Testis (tissue), 2 donors: ENCODE results near the gene P2RX6.

Experiments
- POLR2A ChIP-seq: fragments of 450-650 bp; IDR thresholded peaks from one replicate; pipeline ENCODE4 v1.6.1; 2017; ENCODE audit warnings: antibody characterized with exemption, mild to moderate bottlenecking, moderate library complexity
- TF ChIP-seq, protein P1 (sequence below), 3 experiments: fragments of 450-650 bp in 2 of 3; fragments of 200-600 bp in 1 of 3; sonication (generic) in 1 of 3; IDR thresholded peaks; one replicate each; pipeline ENCODE4 v1.5.1; 2016 to 2019; ENCODE audit warnings: antibody characterized with exemption in 3 of 3, mild to moderate bottlenecking in 2 of 3, moderate library complexity in 1 of 3

- TF ChIP-seq, protein P1, sequence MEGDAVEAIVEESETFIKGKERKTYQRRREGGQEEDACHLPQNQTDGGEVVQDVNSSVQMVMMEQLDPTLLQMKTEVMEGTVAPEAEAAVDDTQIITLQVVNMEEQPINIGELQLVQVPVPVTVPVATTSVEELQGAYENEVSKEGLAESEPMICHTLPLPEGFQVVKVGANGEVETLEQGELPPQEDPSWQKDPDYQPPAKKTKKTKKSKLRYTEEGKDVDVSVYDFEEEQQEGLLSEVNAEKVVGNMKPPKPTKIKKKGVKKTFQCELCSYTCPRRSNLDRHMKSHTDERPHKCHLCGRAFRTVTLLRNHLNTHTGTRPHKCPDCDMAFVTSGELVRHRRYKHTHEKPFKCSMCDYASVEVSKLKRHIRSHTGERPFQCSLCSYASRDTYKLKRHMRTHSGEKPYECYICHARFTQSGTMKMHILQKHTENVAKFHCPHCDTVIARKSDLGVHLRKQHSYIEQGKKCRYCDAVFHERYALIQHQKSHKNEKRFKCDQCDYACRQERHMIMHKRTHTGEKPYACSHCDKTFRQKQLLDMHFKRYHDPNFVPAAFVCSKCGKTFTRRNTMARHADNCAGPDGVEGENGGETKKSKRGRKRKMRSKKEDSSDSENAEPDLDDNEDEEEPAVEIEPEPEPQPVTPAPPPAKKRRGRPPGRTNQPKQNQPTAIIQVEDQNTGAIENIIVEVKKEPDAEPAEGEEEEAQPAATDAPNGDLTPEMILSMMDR (IDR thresholded peaks at IDR 0.05) = no peak
- TF ChIP-seq POLR2A = no peak
Measured at GRCh38 chr22:21022955-21023614, 8.1 kb downstream of the P2RX6 start.
